ENCODE results near the gene SAPCD2.

The SAPCD2 gene

GRCh38 chr9:137097761-137098462, 27.6 kb upstream of the SAPCD2 start:
- in situ Hi-C loops (cut with HindIII; ENCODE audit: low sequenced_read_pairs), result no loop called here
- DNase-seq (ENCODE audit: low read depth), result no peak
- TF ChIP-seq, protein P1, sequence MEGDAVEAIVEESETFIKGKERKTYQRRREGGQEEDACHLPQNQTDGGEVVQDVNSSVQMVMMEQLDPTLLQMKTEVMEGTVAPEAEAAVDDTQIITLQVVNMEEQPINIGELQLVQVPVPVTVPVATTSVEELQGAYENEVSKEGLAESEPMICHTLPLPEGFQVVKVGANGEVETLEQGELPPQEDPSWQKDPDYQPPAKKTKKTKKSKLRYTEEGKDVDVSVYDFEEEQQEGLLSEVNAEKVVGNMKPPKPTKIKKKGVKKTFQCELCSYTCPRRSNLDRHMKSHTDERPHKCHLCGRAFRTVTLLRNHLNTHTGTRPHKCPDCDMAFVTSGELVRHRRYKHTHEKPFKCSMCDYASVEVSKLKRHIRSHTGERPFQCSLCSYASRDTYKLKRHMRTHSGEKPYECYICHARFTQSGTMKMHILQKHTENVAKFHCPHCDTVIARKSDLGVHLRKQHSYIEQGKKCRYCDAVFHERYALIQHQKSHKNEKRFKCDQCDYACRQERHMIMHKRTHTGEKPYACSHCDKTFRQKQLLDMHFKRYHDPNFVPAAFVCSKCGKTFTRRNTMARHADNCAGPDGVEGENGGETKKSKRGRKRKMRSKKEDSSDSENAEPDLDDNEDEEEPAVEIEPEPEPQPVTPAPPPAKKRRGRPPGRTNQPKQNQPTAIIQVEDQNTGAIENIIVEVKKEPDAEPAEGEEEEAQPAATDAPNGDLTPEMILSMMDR (IDR thresholded peaks at IDR 0.05; ENCODE audit: low read depth, low read length, missing control alignments), result no peak
- no peak overlapping the region for H3K4me3 ChIP-seq (ENCODE audit: low read depth, low read length)

DNA sequence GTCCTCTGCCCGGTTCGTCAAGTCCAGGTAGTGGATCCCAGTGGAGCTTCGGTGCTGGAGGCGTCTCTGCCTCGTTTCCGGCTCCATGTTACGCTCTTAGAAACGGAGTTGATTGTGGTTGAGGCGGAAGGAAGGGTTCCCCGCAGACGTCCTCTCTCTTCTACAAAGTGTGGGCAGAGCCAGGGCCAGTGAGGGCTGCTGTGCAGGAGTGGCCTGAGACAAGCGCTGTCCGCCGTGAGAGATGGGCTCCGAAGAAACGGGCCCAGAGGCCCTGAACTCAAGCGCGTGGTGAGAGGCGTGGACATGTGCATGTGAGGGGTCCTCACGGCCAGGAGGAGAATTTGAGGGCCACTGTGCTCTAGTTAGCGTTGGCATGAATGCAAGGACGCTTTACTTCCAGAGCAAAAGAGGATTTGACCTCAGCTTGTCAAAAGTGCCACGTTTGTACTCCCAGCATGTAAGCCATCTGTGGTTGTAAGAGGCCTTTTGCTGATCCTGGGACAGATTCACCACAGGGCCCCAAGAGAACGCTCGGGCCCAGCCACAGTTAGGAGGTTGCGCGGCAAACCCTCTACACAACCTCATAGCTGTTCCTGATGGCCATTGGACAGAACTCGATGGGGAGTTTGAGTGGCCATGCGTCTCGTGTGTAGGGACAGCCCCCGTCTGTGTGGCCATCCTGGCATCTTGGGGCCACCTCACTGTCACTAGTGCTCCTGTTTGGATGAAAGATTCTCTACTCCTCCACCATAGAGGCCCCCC, 26.6 kb upstream of the SAPCD2 start:
- H3K4me3 ChIP-seq (ENCODE audit: low read depth, low read length), result no peak overlapping the region
- in situ Hi-C loops (cut with HindIII; ENCODE audit: low sequenced_read_pairs), result no loop called here
- TF ChIP-seq, protein P1 (IDR thresholded peaks at IDR 0.05; ENCODE audit: low read depth, low read length, missing control alignments), result no peak
- DNase-seq (ENCODE audit: low read depth), result no peak

DNA sequence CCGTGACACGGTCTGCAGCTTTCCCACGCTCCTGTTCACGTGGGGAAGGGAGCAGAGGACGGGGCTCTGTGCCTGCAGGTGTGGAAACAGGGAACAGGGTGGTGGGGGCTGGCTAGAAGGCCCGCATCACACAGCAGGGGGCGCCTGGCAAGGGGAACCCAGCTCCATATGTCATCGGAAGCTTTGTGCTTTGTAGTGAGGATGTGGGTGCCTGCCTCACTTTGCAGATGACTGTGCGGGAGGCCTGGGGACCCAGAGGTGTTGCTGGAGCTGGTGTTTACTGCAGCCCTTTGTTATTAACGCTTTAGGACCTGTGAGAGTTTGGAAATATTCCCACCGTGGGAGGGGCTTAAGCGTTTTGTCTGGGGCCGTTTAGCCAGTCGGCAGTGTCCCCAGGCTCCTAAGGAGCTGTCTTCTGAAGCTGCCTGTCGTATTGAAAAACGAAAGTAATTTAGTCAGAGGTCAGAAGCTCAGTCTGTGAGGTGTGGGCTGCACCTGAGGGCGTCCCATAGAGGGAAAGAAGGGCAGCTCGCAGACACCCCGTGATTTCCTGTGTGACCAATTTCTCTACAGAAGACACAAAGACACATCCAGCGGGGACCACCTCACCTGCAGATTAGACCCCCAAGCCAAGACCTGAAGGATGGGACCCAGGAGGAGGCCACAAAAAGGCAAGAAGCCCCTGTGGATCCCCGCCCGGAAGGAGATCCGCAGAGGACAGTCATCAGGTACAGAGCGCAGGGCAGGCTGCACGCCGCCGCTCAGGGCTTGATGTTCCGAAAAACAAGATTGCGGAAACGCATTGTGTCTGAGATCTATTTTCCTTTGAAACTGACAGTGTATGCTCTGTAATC, 25.5 kb upstream of the SAPCD2 start:
- H3K4me3 ChIP-seq (ENCODE audit: low read depth, low read length), result no peak overlapping the region
- DNase-seq (ENCODE audit: low read depth), result no peak
- in situ Hi-C loops (cut with HindIII; ENCODE audit: low sequenced_read_pairs), result no loop called here
- TF ChIP-seq, protein P1 (IDR thresholded peaks at IDR 0.05; ENCODE audit: low read depth, low read length, missing control alignments), result no peak

- in situ Hi-C loops (cut with HindIII; ENCODE audit: low sequenced_read_pairs), result no loop called here
- DNase-seq (ENCODE audit: low read depth), result no peak
- no peak overlapping the region for H3K4me3 ChIP-seq (ENCODE audit: low read depth, low read length)
- TF ChIP-seq, protein P1 (IDR thresholded peaks at IDR 0.05; ENCODE audit: low read depth, low read length, missing control alignments), result no peak
Measured at GRCh38 chr9:137089232-137089947, 19.0 kb upstream of the SAPCD2 start.

DNA sequence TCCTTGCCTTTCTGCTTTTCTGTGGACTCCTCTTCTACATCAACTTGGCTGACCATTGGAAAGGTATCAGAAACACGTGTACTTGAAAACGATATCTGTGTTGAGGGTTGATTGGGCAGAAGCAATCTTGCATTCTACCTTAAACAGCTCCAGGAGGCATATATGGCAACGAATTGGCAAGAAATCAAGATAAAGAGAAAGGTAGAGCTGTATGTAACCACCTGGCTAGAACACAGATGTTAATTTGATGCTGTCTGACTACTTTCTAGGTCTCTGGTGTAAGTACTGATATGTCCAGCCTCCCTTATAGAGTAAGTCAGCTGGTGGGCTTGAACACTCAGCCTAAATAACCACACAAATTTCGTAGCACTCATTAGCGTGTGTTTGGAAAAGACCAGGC, 17.8 kb upstream of the SAPCD2 start:
- in situ Hi-C loops (cut with HindIII; ENCODE audit: low sequenced_read_pairs), result no loop called here
- TF ChIP-seq, protein P1 (IDR thresholded peaks at IDR 0.05; ENCODE audit: low read depth, low read length, missing control alignments), result no peak
- no peak overlapping the region for H3K4me3 ChIP-seq (ENCODE audit: low read depth, low read length)

More for the DNA sequence above, 17.8 kb upstream of the SAPCD2 start:
- no peak for DNase-seq (ENCODE audit: low read depth)

Data from astrocyte of the cerebellum (primary cell).